ENCODE results near the gene ATP8A2. TPM values are rescaled to one million over a fixed set of nuclear protein-coding genes. Genes with fewer than 3 reads are reported as not detected.

ATP8A2 gene
- total and polyA plus RNA-seq, 2 of the 4 experiments (the other 2 are of a cell fraction) = 0.02 to 0.18 TPM

DNA sequence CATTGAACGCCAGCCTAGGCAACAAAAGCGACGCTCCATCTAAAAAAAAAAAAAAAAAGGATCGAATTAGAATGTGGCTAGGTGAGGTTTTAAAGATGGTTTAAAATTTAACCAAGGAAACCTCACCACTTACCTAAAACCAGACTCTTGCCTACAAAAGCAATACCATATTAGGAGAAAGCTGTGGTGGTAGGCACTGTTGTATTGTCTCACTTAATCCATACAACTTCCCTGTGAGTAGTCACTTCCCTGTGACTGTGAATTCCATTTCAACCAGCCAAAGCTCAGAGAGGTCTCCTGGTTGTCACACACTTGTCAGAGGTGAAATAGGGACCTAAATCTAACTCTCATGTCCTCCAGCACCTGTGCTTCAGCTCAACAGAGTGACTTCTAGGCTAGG is 664.6 kb downstream of the ATP8A2 start:
- no peak overlapping the region for H4K91ac ChIP-seq (ENCODE audit: insufficient read depth, low read depth, low read length)
- intact Hi-C loops (cut with micrococcal nuclease) (no loop called here), dilution Hi-C loops (cut with HindIII; ENCODE audit: low sequenced_read_pairs, unreplicated experiment) (no loop called here), in situ Hi-C loops (cut with MboI; ENCODE audit: low sequenced_read_pairs) (no loop called here)
- H3K9me1 ChIP-seq (ENCODE audit: insufficient read depth, low read length) = no peaks in the 10 kb centered on the region
- H3K27me3 ChIP-seq (ENCODE audit: control insufficient read depth, insufficient read depth, low read length) = no peaks in the 10 kb centered on the region
- no peak overlapping the region for H4K8ac ChIP-seq (ENCODE audit: low read depth in 2 of 2, low read length in 2 of 2)
- POLR2A ChIA-PET (ENCODE audit: unreplicated experiment) = no interaction called here
- H3K18ac ChIP-seq (ENCODE audit: low read depth, low read length) = no peak overlapping the region
- no peaks in the 10 kb centered on the region for H3K4me1 ChIP-seq (ENCODE audit: control insufficient read depth, insufficient read depth, low read length)
- H3K27ac ChIP-seq (ENCODE audit: insufficient read depth, low read length) = no peak overlapping the region
- CTCF ChIA-PET = interaction anchor here (0.6 kb wide), 1 partner anchor 683 kb away, joined by 7 read pairs; no protein-coding TSS in a partner anchor
- no peaks in the 10 kb centered on the region for H4K20me1 ChIP-seq (ENCODE audit: insufficient read depth, low read length)
- no peak overlapping the region for H4K5ac ChIP-seq (ENCODE audit: low read depth, low read length)
- no peak overlapping the region for H3K56ac ChIP-seq (ENCODE audit: extremely low read depth, insufficient read depth, low read length)
- TF ChIP-seq CTCF (conservative IDR thresholded peaks at IDR 0.05; ENCODE audit: low read depth, low read length) = no peak
- TF ChIP-seq BHLHE40 (IDR thresholded peaks at IDR 0.05; ENCODE audit: low read depth, low read length) = no peak
- TF ChIP-seq FOS (IDR thresholded peaks at IDR 0.05; ENCODE audit: low read depth, low read length) = no peak
- TF ChIP-seq MAFK (IDR thresholded peaks at IDR 0.05; ENCODE audit: low read depth, low read length) = no peak
- no peak for TF ChIP-seq RCOR1 (IDR thresholded peaks at IDR 0.05; ENCODE audit: insufficient replicate concordance, low read length)
- no peak for TF ChIP-seq CEBPB (IDR thresholded peaks at IDR 0.05; ENCODE audit: low read depth, low read length)
- TF ChIP-seq POLR2A (IDR thresholded peaks at IDR 0.05; ENCODE audit: low read depth, low read length) = no peak
- TF ChIP-seq RAD21 (IDR thresholded peaks at IDR 0.05; ENCODE audit: low read length) = no peak
- TF ChIP-seq SMC3 (IDR thresholded peaks at IDR 0.05; ENCODE audit: low read depth, low read length) = no peak
- no peak for TF ChIP-seq ELK1 (IDR thresholded peaks at IDR 0.05; ENCODE audit: borderline replicate concordance, low read depth, low read length)
- no peak for TF ChIP-seq MAZ (IDR thresholded peaks at IDR 0.05; ENCODE audit: borderline replicate concordance, low read depth, low read length)
- TF ChIP-seq USF2 (IDR thresholded peaks at IDR 0.05; ENCODE audit: low read depth, low read length) = no peak
- TF ChIP-seq RFX5 (IDR thresholded peaks at IDR 0.05; ENCODE audit: low read depth, low read length) = no peak
- no peak overlapping the region for H2AFZ ChIP-seq (replicated peaks; ENCODE audit: low read length, poor library complexity)
- no peak overlapping the region for H2BK120ac ChIP-seq (ENCODE audit: low read depth, low read length)
- H3K4me3 ChIP-seq (ENCODE audit: insufficient read depth, low read depth, low read length) = no peak overlapping the region
- H3K23ac ChIP-seq (ENCODE audit: low read depth, low read length) = no peak overlapping the region
- no peak overlapping the region for H3K14ac ChIP-seq (replicated peaks; ENCODE audit: low read depth, low read length)
- ATAC-seq (ENCODE audit: low read depth) = no peak
- BruUV-seq (replicated peaks) = no TSS peak
- H2BK15ac ChIP-seq (ENCODE audit: low read depth, low read length) = no peak overlapping the region
- H2BK20ac ChIP-seq (ENCODE audit: low read depth, low read length) = no peak overlapping the region
- no peak overlapping the region for H3K4ac ChIP-seq (ENCODE audit: low read depth, low read length)
- H3K4me2 ChIP-seq (ENCODE audit: low read depth, low read length) = no peak overlapping the region
- no peak overlapping the region for H3K9ac ChIP-seq (ENCODE audit: low read depth, low read length)
- no peaks in the 10 kb centered on the region for H3K36me3 ChIP-seq (ENCODE audit: control insufficient read depth, insufficient read depth, low read length)
- H2BK5ac ChIP-seq (ENCODE audit: low read depth, low read length, poor library complexity, severe bottlenecking) = no peak overlapping the region
- 100% methylated on average over 1 of the region's 4 CpGs; no CpG with 5 or more reads in 1 of the 2 experiments for WGBS, 2 experiments (ENCODE audit: extremely low coverage in 2 of 2, insufficient read length in 1 of 2)
- H2AK5ac ChIP-seq (ENCODE audit: low read depth, low read length) = no peak overlapping the region
- no peak for DNase-seq
- no peak overlapping the region for H2AK9ac ChIP-seq (replicated peaks; ENCODE audit: low read depth, low read length, poor library complexity)
- no peaks in the 10 kb centered on the region for H3K79me1 ChIP-seq (ENCODE audit: low read depth in 1 of 2, low read length in 2 of 2)
- no peaks in the 10 kb centered on the region for H3K9me3 ChIP-seq (ENCODE audit: control insufficient read depth, insufficient read depth, low read length)
